Peyer's patch (tissue), 4 donors: ENCODE data around the gene TMEM266.

Source experiments
- POLR2A ChIP-seq, 2 donors: fragments of 450-650 bp; IDR thresholded peaks; one replicate each; pipeline ENCODE4 v1.5.1; 2017; ENCODE audit warnings: antibody characterized with exemption in 2 of 2, mild to moderate bottlenecking in 2 of 2, moderate library complexity in 2 of 2
- TF ChIP-seq, protein P1 (sequence below), 6 experiments: fragments of 450-650 bp in 4 of 6; fragments of 200-600 bp in 2 of 6; sonication (generic) in 1 of 6; IDR thresholded peaks; one replicate each; pipeline ENCODE4 v1.5.1; 2017 to 2019; ENCODE audit warnings: antibody characterized with exemption in 6 of 6, mild to moderate bottlenecking in 3 of 6, moderate library complexity in 1 of 6

- TF ChIP-seq, protein P1, sequence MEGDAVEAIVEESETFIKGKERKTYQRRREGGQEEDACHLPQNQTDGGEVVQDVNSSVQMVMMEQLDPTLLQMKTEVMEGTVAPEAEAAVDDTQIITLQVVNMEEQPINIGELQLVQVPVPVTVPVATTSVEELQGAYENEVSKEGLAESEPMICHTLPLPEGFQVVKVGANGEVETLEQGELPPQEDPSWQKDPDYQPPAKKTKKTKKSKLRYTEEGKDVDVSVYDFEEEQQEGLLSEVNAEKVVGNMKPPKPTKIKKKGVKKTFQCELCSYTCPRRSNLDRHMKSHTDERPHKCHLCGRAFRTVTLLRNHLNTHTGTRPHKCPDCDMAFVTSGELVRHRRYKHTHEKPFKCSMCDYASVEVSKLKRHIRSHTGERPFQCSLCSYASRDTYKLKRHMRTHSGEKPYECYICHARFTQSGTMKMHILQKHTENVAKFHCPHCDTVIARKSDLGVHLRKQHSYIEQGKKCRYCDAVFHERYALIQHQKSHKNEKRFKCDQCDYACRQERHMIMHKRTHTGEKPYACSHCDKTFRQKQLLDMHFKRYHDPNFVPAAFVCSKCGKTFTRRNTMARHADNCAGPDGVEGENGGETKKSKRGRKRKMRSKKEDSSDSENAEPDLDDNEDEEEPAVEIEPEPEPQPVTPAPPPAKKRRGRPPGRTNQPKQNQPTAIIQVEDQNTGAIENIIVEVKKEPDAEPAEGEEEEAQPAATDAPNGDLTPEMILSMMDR (IDR thresholded peaks at IDR 0.05): no peak
- no peak for TF ChIP-seq POLR2A (IDR thresholded peaks at IDR 0.05)
Observed at GRCh38 chr15:76127880-76128279, 68.1 kb downstream of the TMEM266 start.
